OCI-LY7 (cell line): ENCODE data around the gene RANBP17. TPM values are rescaled to one million over a fixed set of nuclear protein-coding genes. Genes with fewer than 3 reads are reported as not detected.

Experiments used
- BruUV-seq: library from RNA; stranded (reverse); fragments of 400-500 nt; replicated peaks from 2 replicates; lab custom pipeline; 2021; lab: Mats Ljungman, UMichigan
- CTCF ChIA-PET: fragments of 300-600 bp; sonication (Branson Sonifier 250); formaldehyde crosslinking; loops from one replicate; lab custom pipeline; 2022; ENCODE audit warnings: antibody characterized with exemption; ENCODE audit not compliant: unreplicated experiment; lab: Charles Lee
- POLR2A ChIA-PET: fragments of 300-600 bp; sonication (Branson Sonifier 250); formaldehyde crosslinking; loops from one replicate; lab custom pipeline; 2022; ENCODE audit warnings: antibody characterized with exemption; lab: Charles Lee
- DNase-seq: peaks from one replicate; pipeline ENCODE4 v3.0.0-alpha.2; 2015; ENCODE audit warnings: low spot score
- H2AFZ ChIP-seq: fragments of 200-600 bp; sonication (generic), shearing (Covaris generic); 2 replicates; pipeline ENCODE4 v1.6.1; 2014; ENCODE audit warnings: mild to moderate bottlenecking, antibody characterized with exemption, low read length, moderate library complexity
- H3K27ac ChIP-seq: fragments of 200-600 bp; sonication (generic); 2 replicates; pipeline ENCODE4 v1.5.1; 2014; ENCODE audit warnings: mixed run types, low read depth, mild to moderate bottlenecking, moderate library complexity, low read length, inconsistent platforms; ENCODE audit not compliant: poor library complexity, severe bottlenecking
- H3K36me3 ChIP-seq: fragments of 200-600 bp; sonication (generic); 2 replicates; pipeline ENCODE4 v1.6.1; 2014; ENCODE audit warnings: mild to moderate bottlenecking, antibody characterized with exemption, low read length, moderate library complexity, mixed read lengths; ENCODE audit not compliant: insufficient read depth
- H3K4me1 ChIP-seq: fragments of 200-600 bp; sonication (generic); 2 replicates; pipeline ENCODE4 v1.5.1; 2014; ENCODE audit warnings: mild to moderate bottlenecking, low read length; ENCODE audit not compliant: insufficient read depth, poor library complexity, severe bottlenecking
- H3K4me2 ChIP-seq: fragments of 200-600 bp; sonication (generic); 2 replicates; pipeline ENCODE4 v1.6.1; 2014; ENCODE audit warnings: mild to moderate bottlenecking, low read length
- H3K4me3 ChIP-seq: fragments of 200-600 bp; sonication (generic); 2 replicates; pipeline ENCODE4 v1.5.1; 2014; ENCODE audit warnings: mild to moderate bottlenecking, low read depth, low read length; ENCODE audit not compliant: poor library complexity, severe bottlenecking
- H3K79me2 ChIP-seq: fragments of 200-600 bp; sonication (generic); 2 replicates; pipeline ENCODE4 v1.6.1; 2016; ENCODE audit warnings: low read depth, mild to moderate bottlenecking, low read length, moderate library complexity, mixed read lengths; ENCODE audit not compliant: insufficient read depth
- H3K9me2 ChIP-seq: fragments of 200-600 bp; sonication (generic); 2 replicates; pipeline ENCODE4 v1.6.1; 2016; ENCODE audit warnings: mild to moderate bottlenecking, low read length, mixed read lengths; ENCODE audit not compliant: insufficient read depth
- H3K9me3 ChIP-seq: fragments of 200-600 bp; sonication (generic); 2 replicates; pipeline ENCODE4 v1.6.1; 2014; ENCODE audit warnings: mild to moderate bottlenecking, mixed run types, low read length, mixed read lengths
- H4K20me1 ChIP-seq: fragments of 200-600 bp; sonication (generic); 2 replicates; pipeline ENCODE4 v1.6.1; 2014; ENCODE audit warnings: mild to moderate bottlenecking, antibody characterized with exemption, low read length, moderate library complexity, mixed read lengths; ENCODE audit not compliant: insufficient read depth
- EZH2phosphoT487 ChIP-seq: fragments of 200-600 bp; sonication (generic); IDR thresholded peaks from 2 replicates; pipeline ENCODE4 v1.6.1; 2018; ENCODE audit warnings: low read depth, borderline replicate concordance, mild to moderate bottlenecking, mixed run types, antibody characterized with exemption, low read length, moderate library complexity, mixed read lengths
- intact Hi-C: fragments of 100-400 bp; cut with micrococcal nuclease; formaldehyde crosslinking; loops from one replicate; pipeline ENCODE4 v1.10.0; 2022; ENCODE audit not compliant: unreplicated experiment
- total RNA-seq, 2 experiments: library from RNA; depleted of rRNA in 1 of 2; stranded (reverse); fragments of >200 nt in 1 of 2; shearing (Covaris generic) in 1 of 2; gene quantifications; 2 replicates each; pipeline ENCODE4 v1.2.3, GENCODE V29; 2014 to 2022
- TF ChIP-seq, protein P1 (sequence below): fragments of 200-600 bp; sonication (generic); conservative IDR thresholded peaks from 2 replicates; pipeline ENCODE4 v1.5.1; 2014; ENCODE audit warnings: mild to moderate bottlenecking, antibody characterized with exemption, low read length, moderate library complexity, mixed read lengths

RANBP17 gene
- total RNA-seq, 2 experiments from 2014 or later = not detected

DNA sequence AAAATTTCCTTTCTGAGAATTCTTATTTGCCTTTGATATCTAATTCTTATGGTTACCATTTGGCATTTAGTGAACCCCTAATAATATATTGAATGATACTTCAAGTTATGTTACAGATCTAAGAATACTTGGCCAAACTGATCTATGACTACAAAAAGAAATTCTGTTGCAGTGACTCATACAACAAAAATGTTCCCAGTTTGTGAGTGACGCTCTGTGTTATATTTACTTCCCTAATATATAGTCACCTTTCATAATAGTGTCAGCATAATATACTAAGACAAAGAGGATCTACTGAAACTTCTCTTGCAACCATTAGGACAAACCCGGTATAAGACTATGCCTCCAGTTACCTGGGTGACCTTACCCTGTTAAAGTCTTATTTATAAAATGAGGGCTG lies 230.4 kb downstream of the RANBP17 start:
- Histone ChIP-seq H3K36me3 (no peaks in the 10 kb centered on the region), H3K79me2 (no peaks in the 10 kb centered on the region), H4K20me1 (no peaks in the 10 kb centered on the region), H3K4me2 (no peak overlapping the region), H3K4me1 (no peaks in the 10 kb centered on the region), H2AFZ (no peak overlapping the region), H3K9me2 (no peaks in the 10 kb centered on the region), H3K4me3 (no peak overlapping the region), H3K27ac (no peak overlapping the region), H3K9me3 (no peaks in the 10 kb centered on the region)
- ChIA-PET CTCF (no interaction called here), POLR2A (no interaction called here)
- DNase-seq = no peak
- intact Hi-C loops = no loop called here
- no TSS peak for BruUV-seq
- TF ChIP-seq, protein P1, sequence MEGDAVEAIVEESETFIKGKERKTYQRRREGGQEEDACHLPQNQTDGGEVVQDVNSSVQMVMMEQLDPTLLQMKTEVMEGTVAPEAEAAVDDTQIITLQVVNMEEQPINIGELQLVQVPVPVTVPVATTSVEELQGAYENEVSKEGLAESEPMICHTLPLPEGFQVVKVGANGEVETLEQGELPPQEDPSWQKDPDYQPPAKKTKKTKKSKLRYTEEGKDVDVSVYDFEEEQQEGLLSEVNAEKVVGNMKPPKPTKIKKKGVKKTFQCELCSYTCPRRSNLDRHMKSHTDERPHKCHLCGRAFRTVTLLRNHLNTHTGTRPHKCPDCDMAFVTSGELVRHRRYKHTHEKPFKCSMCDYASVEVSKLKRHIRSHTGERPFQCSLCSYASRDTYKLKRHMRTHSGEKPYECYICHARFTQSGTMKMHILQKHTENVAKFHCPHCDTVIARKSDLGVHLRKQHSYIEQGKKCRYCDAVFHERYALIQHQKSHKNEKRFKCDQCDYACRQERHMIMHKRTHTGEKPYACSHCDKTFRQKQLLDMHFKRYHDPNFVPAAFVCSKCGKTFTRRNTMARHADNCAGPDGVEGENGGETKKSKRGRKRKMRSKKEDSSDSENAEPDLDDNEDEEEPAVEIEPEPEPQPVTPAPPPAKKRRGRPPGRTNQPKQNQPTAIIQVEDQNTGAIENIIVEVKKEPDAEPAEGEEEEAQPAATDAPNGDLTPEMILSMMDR = no peak
- no peak for TF ChIP-seq EZH2phosphoT487

DNA sequence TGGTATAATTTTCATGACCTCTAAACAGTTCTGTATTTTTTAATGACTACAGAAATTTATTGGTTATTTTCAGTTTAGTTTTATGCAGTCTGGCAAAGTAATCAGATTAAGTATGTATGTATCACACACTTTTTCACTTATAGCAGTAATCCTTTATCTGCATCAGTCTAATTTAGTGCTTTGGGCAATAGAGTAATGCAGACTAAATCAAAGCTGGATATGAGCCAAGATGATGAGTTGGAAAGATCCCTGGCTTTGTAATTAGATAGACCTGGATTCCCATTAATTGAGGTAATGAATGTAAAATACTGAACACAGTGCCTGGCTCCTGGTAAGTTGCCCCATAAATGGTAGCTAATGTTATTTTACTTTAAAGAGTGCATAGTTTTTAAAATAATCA lies 231.8 kb downstream of the RANBP17 start:
- Histone ChIP-seq H3K4me2 (no peak overlapping the region), H3K9me2 (no peaks in the 10 kb centered on the region), H3K4me1 (no peaks in the 10 kb centered on the region), H3K4me3 (no peak overlapping the region), H3K27ac (no peak overlapping the region), H3K79me2 (no peaks in the 10 kb centered on the region), H3K36me3 (no peaks in the 10 kb centered on the region), H3K9me3 (no peaks in the 10 kb centered on the region), H2AFZ (no peak overlapping the region), H4K20me1 (no peaks in the 10 kb centered on the region)
- TF ChIP-seq, protein P1 = no peak
- DNase-seq = no peak
- ChIA-PET CTCF (no interaction called here), POLR2A (no interaction called here)
- intact Hi-C loops = no loop called here
- no TSS peak for BruUV-seq

DNA sequence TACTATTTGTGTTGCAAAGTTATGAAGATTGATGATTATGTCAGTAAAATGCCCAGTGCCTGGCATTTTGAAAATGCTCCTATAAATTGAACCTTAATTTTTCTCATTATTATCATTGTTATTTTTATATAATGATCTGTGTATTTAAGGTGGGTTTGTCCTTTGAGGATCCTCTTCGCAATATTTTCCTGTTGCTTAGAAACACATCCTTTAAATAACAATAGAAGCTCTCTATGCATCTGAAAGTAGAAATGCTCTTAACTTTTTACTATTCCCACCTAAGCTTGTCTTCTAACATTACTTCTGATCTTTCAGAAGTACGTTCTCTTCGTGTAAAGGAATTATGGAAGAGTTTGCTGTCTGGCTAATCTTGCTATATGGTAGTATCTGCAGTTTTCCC lies 232.5 kb downstream of the RANBP17 start:
- Histone ChIP-seq H3K27ac (no peak overlapping the region), H3K9me2 (no peaks in the 10 kb centered on the region), H3K9me3 (no peaks in the 10 kb centered on the region), H4K20me1 (no peaks in the 10 kb centered on the region), H3K4me2 (no peak overlapping the region), H2AFZ (no peak overlapping the region), H3K4me3 (no peak overlapping the region), H3K36me3 (no peaks in the 10 kb centered on the region), H3K79me2 (no peaks in the 10 kb centered on the region), H3K4me1 (no peaks in the 10 kb centered on the region)
- intact Hi-C loops = no loop called here
- no peak for DNase-seq
- ChIA-PET POLR2A (no interaction called here), CTCF (no interaction called here)
- TF ChIP-seq EZH2phosphoT487 = no peak
- TF ChIP-seq, protein P1 = no peak
- no TSS peak for BruUV-seq
